H1 (cell line): ENCODE data around the gene KCNMB2. TPM values are rescaled to one million over a fixed set of nuclear protein-coding genes. Genes with fewer than 3 reads are reported as not detected.

Experiments used
- CTCF ChIA-PET: fragments of 300-600 bp; sonication (Branson Sonifier 250); formaldehyde crosslinking; loops from one replicate; lab custom pipeline; 2021; ENCODE audit not compliant: partially characterized antibody; lab: Charles Lee
- POLR2A ChIA-PET: fragments of 300-600 bp; sonication (Branson Sonifier 250); formaldehyde crosslinking; loops from one replicate; lab custom pipeline; 2021; ENCODE audit warnings: inconsistent platforms; ENCODE audit not compliant: partially characterized antibody; lab: Charles Lee
- DNase-seq, 2 experiments: peaks; one replicate each; pipeline versions ENCODE4 v3.0.0 to v3.0.0-alpha.2; 2010 to 2022; ENCODE audit warnings: low spot score in 2 of 2, low read depth in 1 of 2, mixed read lengths in 1 of 2
- FAIRE-seq: peaks from 2 replicates; lab custom pipeline; 2011; peaks lifted over from hg19 to GRCh38; lab: Jason Lieb, UNC
- H2AFZ ChIP-seq: 2 replicates; pipeline ENCODE4 v1.8.1; 2012; ENCODE audit warnings: low read length, inconsistent platforms
- H2AK5ac ChIP-seq: 2 replicates; pipeline ENCODE4 v1.6.1; 2013; ENCODE audit warnings: low read depth, low read length
- H2BK120ac ChIP-seq: replicated peaks from 2 replicates; pipeline ENCODE3; 2013; ENCODE audit warnings: low read depth, low read length, inconsistent platforms
- H2BK12ac ChIP-seq: 2 replicates; pipeline ENCODE4 v1.6.1; 2013; ENCODE audit warnings: low read depth, low read length
- H2BK15ac ChIP-seq: 2 replicates; pipeline ENCODE4 v1.6.1; 2013; ENCODE audit warnings: low read length
- H2BK20ac ChIP-seq: 2 replicates; pipeline ENCODE4 v1.6.1; 2013; ENCODE audit warnings: low read length
- H2BK5ac ChIP-seq: 2 replicates; pipeline ENCODE4 v1.6.1; 2013; ENCODE audit warnings: low read depth, low read length
- H3K14ac ChIP-seq: 2 replicates; pipeline ENCODE4 v1.6.1; 2013; ENCODE audit warnings: inconsistent platforms; ENCODE audit not compliant: insufficient read length
- H3K18ac ChIP-seq: 2 replicates; pipeline ENCODE4 v1.6.1; 2013; ENCODE audit warnings: low read length; ENCODE audit errors: extremely low read depth
- H3K23ac ChIP-seq: 2 replicates; pipeline ENCODE4 v1.6.1; 2013; ENCODE audit warnings: inconsistent platforms; ENCODE audit not compliant: insufficient read length
- H3K23me2 ChIP-seq: 2 replicates; pipeline ENCODE4 v1.6.1; 2013; ENCODE audit warnings: low read depth, low read length
- H3K27ac ChIP-seq: 2 replicates; pipeline ENCODE4 v1.6.1; 2011; ENCODE audit warnings: low read depth, low read length, inconsistent platforms
- H3K27me3 ChIP-seq, 4 experiments: replicated peaks in 1 of 4; 1 replicate in 1 of 4; 2 replicates in 3 of 4; pipeline versions ENCODE4 v1.6.1 to v1.8.1; 2011 to 2013; ENCODE audit warnings: low read length in 3 of 4, mild to moderate bottlenecking in 3 of 4, inconsistent platforms in 2 of 4, mixed read lengths in 2 of 4, moderate library complexity in 1 of 4; ENCODE audit not compliant: control insufficient read depth in 3 of 4, insufficient read depth in 3 of 4; ENCODE audit errors: extremely low read depth in 1 of 4
- H3K36me3 ChIP-seq, 4 experiments: 2 replicates each; pipeline versions ENCODE4 v1.6.1 to v1.8.1; 2011 to 2013; ENCODE audit warnings: mild to moderate bottlenecking in 4 of 4, low read length in 3 of 4, moderate library complexity in 2 of 4, control low read depth in 1 of 4, inconsistent platforms in 1 of 4; ENCODE audit not compliant: insufficient read depth in 4 of 4, control insufficient read depth in 2 of 4
- H3K4ac ChIP-seq: replicated peaks from 2 replicates; pipeline ENCODE3; 2013; ENCODE audit warnings: low read length, low read depth, mixed read lengths, inconsistent platforms; ENCODE audit not compliant: insufficient read length
- H3K4me1 ChIP-seq, 4 experiments: replicated peaks in 1 of 4; 1 replicate in 1 of 4; 2 replicates in 3 of 4; pipeline versions ENCODE4 v1.6.1 to v1.8.1; 2011 to 2013; ENCODE audit warnings: low read length in 3 of 4, inconsistent platforms in 2 of 4, mixed read lengths in 1 of 4; ENCODE audit not compliant: insufficient read depth in 4 of 4, control insufficient read depth in 3 of 4
- H3K4me2 ChIP-seq, 2 experiments: 2 replicates each; pipeline versions ENCODE4 v1.6.1 to v1.8.1; 2011 to 2013; ENCODE audit warnings: low read depth in 2 of 2, low read length in 2 of 2, control low read depth in 1 of 2, inconsistent platforms in 1 of 2, mild to moderate bottlenecking in 1 of 2; ENCODE audit not compliant: insufficient read depth in 1 of 2
- H3K4me3 ChIP-seq, 4 experiments: fragments of 200-600, 300-600 bp in 1 of 4; sonication (generic), shearing (Covaris generic), sonication (Bioruptor Twin) in 1 of 4; 2 replicates each; pipeline versions ENCODE4 v1.5.1 to v1.8.1; 2011 to 2016; ENCODE audit warnings: low read length in 4 of 4, low read depth in 3 of 4, control low read depth in 2 of 4, inconsistent platforms in 2 of 4, mild to moderate bottlenecking in 2 of 4, mixed read lengths in 1 of 4, moderate library complexity in 1 of 4; ENCODE audit not compliant: insufficient read depth in 2 of 4; ENCODE audit errors: extremely low read depth in 1 of 4
- H3K56ac ChIP-seq: replicated peaks from 2 replicates; pipeline ENCODE3; 2013; ENCODE audit warnings: low read depth, mild to moderate bottlenecking, mixed read lengths, low read length, inconsistent platforms; ENCODE audit not compliant: insufficient read length
- H3K79me1 ChIP-seq: 2 replicates; pipeline ENCODE4 v1.6.1; 2013; ENCODE audit warnings: low read depth, low read length, control low read depth
- H3K79me2 ChIP-seq, 2 experiments: 2 replicates each; pipeline versions ENCODE4 v1.6.1 to v1.8.1; 2012 to 2013; ENCODE audit warnings: low read length in 2 of 2, mild to moderate bottlenecking in 2 of 2, inconsistent platforms in 1 of 2; ENCODE audit not compliant: insufficient read depth in 2 of 2, control insufficient read depth in 1 of 2
- H3K9ac ChIP-seq, 4 experiments: replicated peaks in 1 of 4; 1 replicate in 1 of 4; 2 replicates in 3 of 4; pipeline versions ENCODE4 v1.6.1 to v1.8.1; 2011 to 2013; ENCODE audit warnings: low read depth in 3 of 4, low read length in 3 of 4, control low read depth in 2 of 4, mild to moderate bottlenecking in 2 of 4, moderate library complexity in 2 of 4, inconsistent platforms in 1 of 4; ENCODE audit errors: extremely low read depth in 1 of 4
- H3K9me3 ChIP-seq, 2 experiments: 2 replicates each; pipeline versions ENCODE4 v1.6.1 to v1.8.1; 2012 to 2013; ENCODE audit warnings: mild to moderate bottlenecking in 2 of 2, moderate library complexity in 2 of 2, control low read depth in 1 of 2, inconsistent platforms in 1 of 2, low read depth in 1 of 2, low read length in 1 of 2, mixed read lengths in 1 of 2; ENCODE audit not compliant: insufficient read depth in 2 of 2
- H4K20me1 ChIP-seq, 2 experiments: replicated peaks in 1 of 2; 2 replicates each; pipeline versions ENCODE3 to v1.8.1; 2011 to 2013; ENCODE audit warnings: inconsistent platforms in 2 of 2, low read length in 2 of 2, mild to moderate bottlenecking in 1 of 2; ENCODE audit not compliant: insufficient read depth in 2 of 2, control insufficient read depth in 1 of 2
- H4K5ac ChIP-seq: 2 replicates; pipeline ENCODE4 v1.6.1; 2013; ENCODE audit warnings: low read length, low read depth, mixed read lengths, inconsistent platforms; ENCODE audit not compliant: insufficient read length
- H4K8ac ChIP-seq: 2 replicates; pipeline ENCODE4 v1.8.0; 2013; ENCODE audit warnings: mild to moderate bottlenecking, moderate library complexity, low read length, inconsistent platforms; ENCODE audit not compliant: insufficient read depth; ENCODE audit errors: extremely low read depth
- H4K91ac ChIP-seq: replicated peaks from 2 replicates; pipeline ENCODE3; 2013; ENCODE audit warnings: low read length, mixed read lengths, inconsistent platforms; ENCODE audit not compliant: insufficient read length
- BCL11A ChIP-seq, 2 experiments: IDR thresholded peaks; one replicate each; pipeline ENCODE4 v1.6.1; 2011; ENCODE audit warnings: low read depth in 2 of 2, low read length in 2 of 2, mild to moderate bottlenecking in 2 of 2
- CREB1 ChIP-seq: IDR thresholded peaks from 2 replicates; pipeline ENCODE4 v1.6.1; 2012; ENCODE audit warnings: inconsistent platforms
- CTBP2 ChIP-seq: IDR thresholded peaks from 2 replicates; pipeline ENCODE4 v1.7.0; 2011; ENCODE audit warnings: borderline replicate concordance, mild to moderate bottlenecking, moderate library complexity, mixed read lengths, low read length; ENCODE audit not compliant: insufficient read depth, insufficient read length
- JUN ChIP-seq: IDR thresholded peaks from 2 replicates; pipeline ENCODE4 v1.6.1; 2011; ENCODE audit warnings: low read depth, mild to moderate bottlenecking, improper control_type of control experiment, low read length
- KDM4A ChIP-seq: IDR thresholded peaks from one replicate; pipeline ENCODE4 v1.7.1; 2012; ENCODE audit warnings: low read depth, mild to moderate bottlenecking, moderate library complexity, low read length, inconsistent platforms; ENCODE audit not compliant: severe bottlenecking
- NRF1 ChIP-seq: IDR thresholded peaks from 2 replicates; pipeline ENCODE4 v1.6.1; 2011; ENCODE audit warnings: mild to moderate bottlenecking, low read depth, low read length, improper control_type of control experiment
- PHF8 ChIP-seq: fragments of 200-600 bp; sonication (generic); conservative IDR thresholded peaks from 2 replicates; pipeline ENCODE4 v1.7.1; 2012; ENCODE audit warnings: low read depth, mild to moderate bottlenecking, inconsistent platforms, low read length, moderate library complexity
- RXRA ChIP-seq: IDR thresholded peaks from 2 replicates; pipeline ENCODE4 v1.6.1; 2011; ENCODE audit warnings: low read depth, mild to moderate bottlenecking, low read length, moderate library complexity; ENCODE audit not compliant: insufficient read depth
- SAP30 ChIP-seq: fragments of 300-600 bp; sonication (generic); IDR thresholded peaks from 2 replicates; pipeline ENCODE4 v1.7.1; 2012; ENCODE audit warnings: low read length, moderate library complexity, mild to moderate bottlenecking, inconsistent platforms; ENCODE audit not compliant: insufficient read depth, insufficient replicate concordance
- SP1 ChIP-seq: IDR thresholded peaks from 2 replicates; pipeline ENCODE4 v1.6.1; 2011; ENCODE audit warnings: low read depth, low read length
- WGBS, 2 experiments: shearing (Covaris generic) in 1 of 2; methylation state at CpG; one replicate each; pipeline versions ENCODE4 v1.1.6 to v1.1.7; 2013 to 2015; ENCODE audit warnings: low lambda C conversion rate in 2 of 2, mixed read lengths in 2 of 2, inconsistent platforms in 1 of 2, low coverage in 1 of 2, missing lambda C conversion rate in 1 of 2; ENCODE audit not compliant: insufficient replicate concordance in 2 of 2, insufficient coverage in 1 of 2, insufficient read length in 1 of 2; ENCODE audit errors: extremely low coverage in 1 of 2, missing lambda C conversion rate in 1 of 2; 5-methylcytosine and 5-hydroxymethylcytosine counted together
- polyA plus RNA-seq, 7 experiments: library from polyadenylated mRNA; depleted of rRNA in 3 of 7; stranded (reverse) in 5 of 7; unstranded in 2 of 7; fragments of >200 nt in 5 of 7; fragments of 200-250 nt in 2 of 7; gene quantifications; 1 replicate in 5 of 7; 2 replicates in 1 of 7; 4 replicates in 1 of 7; pipeline versions ENCODE4 v1.2.1 to v1.2.3, GENCODE V29; 2011 to 2013; ENCODE audit warnings: missing spikeins in 2 of 7, mixed read lengths in 2 of 7
- total RNA-seq: library from RNA; stranded (reverse); fragmentation: NEBNext Ultra II Directional; extraction: Animal tissue kit (Norgen Biotek cat#: 25700); gene quantifications from 2 replicates; pipeline ENCODE4 v1.2.1, GENCODE V29; 2021
- TF ChIP-seq, protein P1 (sequence below): IDR thresholded peaks from 2 replicates; pipeline ENCODE4 v1.6.1; 2012; ENCODE audit warnings: inconsistent platforms
- TF ChIP-seq, protein P2 (sequence below): IDR thresholded peaks from 2 replicates; pipeline ENCODE4 v1.6.1; 2012; ENCODE audit warnings: inconsistent platforms
- TF ChIP-seq, protein P3 (sequence below): IDR thresholded peaks from 2 replicates; pipeline ENCODE4 v1.6.1; 2011; ENCODE audit warnings: low read depth, mild to moderate bottlenecking, low read length; ENCODE audit not compliant: insufficient read depth

Gene KCNMB2
- total and polyA plus RNA-seq, 2 of the 8 experiments (the other 6 are each of a cell fraction or from before 2014, with no cell fraction given) = not detected

DNA sequence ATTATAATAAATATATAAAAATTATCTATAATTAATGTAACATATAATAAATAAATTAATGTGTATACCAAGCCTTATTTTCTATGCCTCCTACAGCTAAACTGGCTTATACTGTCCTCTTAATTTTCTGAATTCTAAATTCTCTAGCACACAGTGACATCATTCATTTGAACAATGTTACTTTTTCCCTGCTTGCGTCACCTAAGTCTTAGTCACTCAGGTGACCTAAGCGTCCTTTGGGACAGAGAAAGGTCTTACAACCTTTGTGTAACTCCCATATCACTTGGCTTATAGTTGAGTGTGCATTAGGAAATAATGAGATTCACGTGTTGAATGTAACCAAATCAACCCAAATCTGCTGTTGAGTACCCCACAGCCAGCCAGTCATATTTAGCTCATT, 48.5 kb upstream of the KCNMB2 start:
- H2BK120ac ChIP-seq = no peak overlapping the region
- DNase-seq = no peak
- TF ChIP-seq CREB1 = no peak
- TF ChIP-seq, protein P1, sequence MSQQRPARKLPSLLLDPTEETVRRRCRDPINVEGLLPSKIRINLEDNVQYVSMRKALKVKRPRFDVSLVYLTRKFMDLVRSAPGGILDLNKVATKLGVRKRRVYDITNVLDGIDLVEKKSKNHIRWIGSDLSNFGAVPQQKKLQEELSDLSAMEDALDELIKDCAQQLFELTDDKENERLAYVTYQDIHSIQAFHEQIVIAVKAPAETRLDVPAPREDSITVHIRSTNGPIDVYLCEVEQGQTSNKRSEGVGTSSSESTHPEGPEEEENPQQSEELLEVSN = no peak
- TF ChIP-seq NRF1 = no peak
- TF ChIP-seq, protein P2, sequence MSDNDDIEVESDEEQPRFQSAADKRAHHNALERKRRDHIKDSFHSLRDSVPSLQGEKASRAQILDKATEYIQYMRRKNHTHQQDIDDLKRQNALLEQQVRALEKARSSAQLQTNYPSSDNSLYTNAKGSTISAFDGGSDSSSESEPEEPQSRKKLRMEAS = no peak
- TF ChIP-seq SAP30 = no peak
- TF ChIP-seq RXRA = no peak
- TF ChIP-seq KDM4A = no peak
- TF ChIP-seq SP1 = no peak
- no peak for TF ChIP-seq CTBP2
- TF ChIP-seq JUN = no peak
- no peak for TF ChIP-seq PHF8
- TF ChIP-seq BCL11A (IDR thresholded peaks at IDR 0.05; ENCODE audit: low read depth in 2 of 2, low read length in 2 of 2) = no peak
- TF ChIP-seq, protein P3, sequence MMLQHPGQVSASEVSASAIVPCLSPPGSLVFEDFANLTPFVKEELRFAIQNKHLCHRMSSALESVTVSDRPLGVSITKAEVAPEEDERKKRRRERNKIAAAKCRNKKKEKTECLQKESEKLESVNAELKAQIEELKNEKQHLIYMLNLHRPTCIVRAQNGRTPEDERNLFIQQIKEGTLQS = no peak

More for the DNA sequence above, 48.5 kb upstream of the KCNMB2 start:
- H3K27ac ChIP-seq = no peak overlapping the region
- no peaks in the 10 kb centered on the region for H3K79me1 ChIP-seq
- no peak overlapping the region for H2BK20ac ChIP-seq
- POLR2A ChIA-PET = no interaction called here
- H2BK12ac ChIP-seq = no peak overlapping the region
- no peak overlapping the region for H3K23ac ChIP-seq
- no peaks in the 10 kb centered on the region for H3K79me2 ChIP-seq
- H3K23me2 ChIP-seq = no peaks in the 10 kb centered on the region
- no peak overlapping the region for H3K56ac ChIP-seq
- H3K4me1 ChIP-seq = peaks cover 0 to 8% (median 2%) of the 10 kb centered on the region in 4 experiments; a peak in 3 of 7 replicates
- H3K9ac ChIP-seq = no peak overlapping the region
- no peak overlapping the region for H2AFZ ChIP-seq
- no peaks in the 10 kb centered on the region for H3K9me3 ChIP-seq
- H2BK15ac ChIP-seq = no peak overlapping the region
- 97% methylated on average over 3 of the region's 3 CpGs; no CpG with 5 or more reads in 1 of the 2 experiments for WGBS, 2 experiments
- H4K20me1 ChIP-seq = no peaks in the 10 kb centered on the region
- no peaks in the 10 kb centered on the region for H3K27me3 ChIP-seq
- no peak for FAIRE-seq
- H4K91ac ChIP-seq = no peak overlapping the region
- no peak overlapping the region for H4K5ac ChIP-seq
- H3K4me2 ChIP-seq = no peak overlapping the region
- no peak overlapping the region for H3K4me3 ChIP-seq
- H3K36me3 ChIP-seq = no peaks in the 10 kb centered on the region
- H3K4ac ChIP-seq = no peak overlapping the region
- no peak overlapping the region for H3K18ac ChIP-seq
- no peak overlapping the region for H2BK5ac ChIP-seq
- H2AK5ac ChIP-seq = no peak overlapping the region
- no peak overlapping the region for H4K8ac ChIP-seq
- no peak overlapping the region for H3K14ac ChIP-seq
- CTCF ChIA-PET = no interaction called here
